Islet precursor cell (in vitro differentiated cells): Measurements from ENCODE around the gene EPN2.
"Not testable (repeated sequence)": the region's sequence is repeated elsewhere in the genome, so short reads cannot be mapped to it uniquely, and the experiment has no call there.

ENCODE experiments used
- DNase-seq: peaks from one replicate; pipeline ENCODE4 v3.0.0-alpha.2; 2018

The EPN2 gene

DNA sequence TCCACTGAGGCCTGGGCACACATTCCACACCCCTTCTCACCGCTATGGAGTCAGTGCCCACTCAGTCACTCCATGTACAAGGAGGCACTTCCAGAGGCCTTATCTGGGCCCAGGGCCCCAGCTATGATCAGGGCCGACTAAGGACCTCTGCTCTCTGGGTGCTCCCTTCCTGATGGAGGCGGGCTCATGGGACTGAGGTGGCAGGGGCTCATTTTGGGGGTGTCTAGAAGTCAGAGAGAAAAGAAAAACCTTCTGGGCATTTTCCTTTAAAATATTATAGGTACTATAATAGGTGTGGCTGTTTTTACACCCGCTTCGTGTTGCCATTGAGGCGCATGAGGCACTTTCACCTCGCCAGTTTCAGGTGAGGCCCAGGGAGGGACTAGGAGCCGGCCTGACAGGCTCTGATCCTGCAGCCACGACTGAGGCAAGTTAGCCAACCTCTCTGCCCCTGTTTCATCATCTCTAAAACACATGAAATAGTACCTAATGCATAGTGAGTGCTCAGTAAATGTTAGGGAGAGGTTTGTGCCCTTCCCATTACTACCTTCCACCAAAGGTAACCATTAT, 111.0 kb downstream of the EPN2 start:
- peak; percentile 42 for DNase-seq

DNA sequence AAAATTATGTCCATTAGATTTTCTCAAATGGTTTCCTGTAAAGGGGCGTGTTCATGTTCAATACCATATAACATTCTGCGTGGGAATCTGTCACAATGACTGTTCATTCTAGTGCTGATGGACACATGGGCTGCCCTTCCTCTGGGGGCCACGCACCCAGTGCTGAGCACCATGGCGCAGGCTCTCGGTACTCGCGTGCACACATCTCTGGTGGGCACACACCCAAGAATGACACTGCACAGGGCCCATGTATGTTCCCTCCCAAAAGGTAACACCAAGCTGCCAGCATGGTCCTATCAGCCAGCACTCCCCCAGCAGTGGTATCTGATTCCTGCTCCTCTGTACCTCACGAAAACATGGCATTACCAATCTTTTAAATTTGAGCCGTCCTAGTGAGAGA, 111.6 kb downstream of the EPN2 start:
- DNase-seq = no peak

DNA sequence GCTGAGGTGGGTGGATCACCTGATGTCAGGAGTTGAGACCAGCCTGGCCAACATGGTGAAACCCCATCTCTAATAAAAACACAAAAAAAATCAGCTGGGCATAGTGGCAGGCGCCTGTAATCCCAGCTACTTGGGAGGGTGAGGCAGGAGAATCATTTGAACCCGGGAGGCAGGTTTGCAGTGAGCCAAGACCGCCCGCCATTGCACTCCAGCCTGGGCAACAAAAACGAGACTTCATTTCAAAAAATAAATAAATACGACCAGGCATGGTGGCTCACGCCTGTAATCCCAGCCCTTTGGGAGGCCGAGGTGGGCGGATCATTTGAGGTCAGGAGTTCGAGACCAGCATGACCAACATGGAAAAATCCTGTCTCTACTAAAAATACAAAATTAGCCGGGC, 116.2 kb downstream of the EPN2 start:
- not testable (repeated sequence) for DNase-seq

DNA sequence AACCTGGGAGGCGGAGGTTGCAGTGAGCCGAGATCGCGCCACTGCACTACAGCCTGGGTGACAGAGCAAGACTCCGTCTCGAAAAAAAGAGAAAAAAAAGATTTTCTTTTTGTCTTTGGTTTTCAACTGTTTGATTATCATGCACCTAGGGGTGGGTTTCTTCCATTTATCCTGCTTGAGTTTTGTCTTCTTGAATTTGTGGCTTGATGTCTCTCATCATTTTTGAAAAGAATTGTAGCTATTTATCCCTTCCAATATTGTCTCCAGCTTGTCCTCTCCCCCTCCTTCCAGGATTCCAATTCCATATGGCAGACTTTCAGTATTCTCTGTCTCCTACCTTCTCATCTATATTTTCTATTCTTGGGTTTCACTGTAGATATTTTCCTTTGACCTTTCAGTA, 117.6 kb downstream of the EPN2 start:
- DNase-seq = no peak

DNA sequence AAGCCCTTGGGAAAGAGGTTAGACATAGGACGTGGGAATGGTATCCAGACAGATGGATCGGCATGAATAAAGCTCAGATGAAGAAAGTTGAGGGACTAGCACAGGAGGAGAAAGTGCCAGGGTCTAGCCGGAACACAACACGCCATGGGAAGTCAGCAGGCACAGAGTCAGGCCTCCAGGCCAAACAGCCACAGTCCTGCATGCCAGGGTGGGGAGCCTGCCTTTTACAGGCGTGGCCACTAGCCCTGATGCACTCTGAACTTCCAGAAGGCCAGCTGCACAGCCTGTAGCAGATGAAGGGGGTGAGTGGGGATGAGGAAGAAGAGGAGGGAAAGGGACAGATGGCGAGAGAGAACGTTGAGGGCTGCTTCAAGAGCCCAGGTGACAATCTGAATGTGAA, 120.2 kb downstream of the EPN2 start:
- DNase-seq = no peak

DNA sequence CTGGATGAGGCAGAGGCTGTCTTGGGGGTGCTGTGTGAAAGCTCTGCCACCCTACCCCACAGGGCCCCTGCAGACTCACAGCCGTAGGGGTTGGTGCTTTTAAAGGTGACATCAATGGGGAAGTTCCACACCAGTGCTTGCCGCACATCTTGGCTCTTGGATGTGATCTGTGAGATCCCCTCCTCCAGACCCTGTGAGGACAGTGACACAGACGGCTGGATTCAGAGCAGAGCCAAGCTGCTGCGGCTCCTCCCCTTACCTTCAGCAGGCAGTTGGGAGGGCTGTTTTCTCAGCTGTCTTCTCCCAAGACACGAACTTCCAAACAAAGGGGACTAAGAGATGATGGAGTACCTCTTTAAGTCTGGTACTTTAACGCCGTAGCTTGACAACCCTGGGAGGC, 120.6 kb downstream of the EPN2 start:
- DNase-seq = no peak

DNA sequence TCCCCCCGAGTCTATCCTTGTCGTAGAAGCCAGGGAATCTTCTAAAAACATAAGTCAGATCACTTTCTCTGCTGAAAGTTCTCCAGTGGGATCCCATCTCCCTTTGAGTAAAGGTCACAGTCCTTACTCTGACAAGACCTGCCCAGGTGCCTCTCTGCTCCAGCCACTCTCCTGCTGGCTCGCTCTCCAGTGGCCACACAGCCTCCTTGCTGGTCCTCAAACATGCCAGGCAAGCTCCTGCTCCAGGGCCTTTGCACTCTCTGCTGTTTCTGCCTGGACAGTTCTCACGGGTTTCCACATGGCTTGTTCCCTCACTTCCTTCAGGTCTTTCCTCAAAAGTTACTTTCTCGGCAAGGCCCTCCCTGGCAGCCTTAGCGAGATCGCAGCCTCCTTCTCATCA, 122.0 kb downstream of the EPN2 start:
- no peak for DNase-seq

DNA sequence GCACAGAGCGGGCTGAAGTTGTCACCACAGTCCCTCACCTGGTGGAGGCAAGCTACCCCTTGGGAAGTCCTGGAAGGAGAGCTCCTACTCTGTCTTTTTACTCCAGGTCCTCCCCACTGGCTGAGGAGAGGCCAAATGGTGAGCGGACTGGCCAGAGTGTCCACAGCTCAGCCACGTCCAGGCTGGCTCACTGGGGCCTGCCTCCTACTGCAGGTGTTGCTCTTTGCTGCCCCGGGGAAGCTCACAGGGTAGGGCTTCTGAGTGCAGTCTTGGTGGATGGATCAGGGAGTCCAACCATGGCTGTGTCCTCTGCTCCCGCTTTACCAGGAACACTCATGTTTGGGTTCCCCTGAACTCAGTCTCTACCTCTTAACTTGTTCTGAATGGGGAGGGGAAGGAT, 122.7 kb downstream of the EPN2 start:
- no peak for DNase-seq

DNA sequence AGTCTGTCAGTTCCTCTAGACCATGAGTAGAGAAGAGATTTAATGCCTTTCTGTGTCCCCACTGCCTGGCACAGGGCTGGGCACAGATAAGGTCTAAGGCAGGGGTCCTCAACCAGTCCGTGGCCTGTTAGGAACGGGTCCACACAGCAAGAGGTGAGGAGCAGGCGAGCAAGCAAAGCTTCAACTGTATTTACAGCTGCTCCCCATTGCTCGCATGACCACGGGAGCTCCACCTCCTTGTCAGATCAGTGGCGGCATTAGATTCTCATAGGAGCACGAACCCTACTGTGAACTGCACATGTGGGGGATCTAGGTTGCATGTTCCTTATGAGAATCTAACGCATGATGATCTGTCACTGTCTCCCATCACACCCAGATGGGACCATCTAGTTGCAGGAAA, 123.6 kb downstream of the EPN2 start:
- no peak for DNase-seq

DNA sequence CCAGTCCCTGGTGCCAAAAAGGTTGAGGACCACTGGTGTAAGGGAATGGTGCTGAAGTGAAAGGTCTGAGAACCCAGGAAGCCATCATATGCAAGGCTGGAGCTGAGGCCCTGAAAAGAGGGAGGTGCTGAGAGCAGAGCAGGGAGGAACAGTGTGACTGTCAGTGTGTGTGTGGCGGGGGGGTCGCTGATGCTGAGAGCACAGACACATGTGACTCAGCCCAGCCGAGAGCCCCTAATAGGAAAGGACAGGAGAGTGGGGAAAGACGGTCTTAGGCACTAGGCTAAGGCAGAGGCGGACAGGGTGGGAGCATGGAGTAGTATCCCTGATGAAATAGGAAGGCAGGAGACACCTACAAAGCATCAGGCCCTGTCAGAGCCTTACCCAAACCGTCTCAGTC, 124.2 kb downstream of the EPN2 start:
- no peak for DNase-seq

DNA sequence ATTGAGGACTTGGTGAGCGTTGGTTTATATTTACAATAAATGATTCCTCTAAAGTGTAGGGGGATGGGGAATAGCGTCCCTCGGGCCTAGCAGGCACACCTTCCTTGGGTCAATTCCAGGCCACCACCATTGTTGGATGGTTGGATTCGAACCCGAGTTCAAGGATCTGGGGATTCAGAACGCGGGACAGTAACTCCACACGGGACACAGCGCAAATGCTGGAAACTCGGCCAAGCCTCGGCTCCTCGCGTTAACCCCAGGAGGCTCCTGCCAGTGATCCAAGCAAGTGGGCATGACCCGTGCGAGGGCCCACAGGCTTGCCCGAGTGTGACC, 124.7 kb downstream of the EPN2 start:
- no peak for DNase-seq

DNA sequence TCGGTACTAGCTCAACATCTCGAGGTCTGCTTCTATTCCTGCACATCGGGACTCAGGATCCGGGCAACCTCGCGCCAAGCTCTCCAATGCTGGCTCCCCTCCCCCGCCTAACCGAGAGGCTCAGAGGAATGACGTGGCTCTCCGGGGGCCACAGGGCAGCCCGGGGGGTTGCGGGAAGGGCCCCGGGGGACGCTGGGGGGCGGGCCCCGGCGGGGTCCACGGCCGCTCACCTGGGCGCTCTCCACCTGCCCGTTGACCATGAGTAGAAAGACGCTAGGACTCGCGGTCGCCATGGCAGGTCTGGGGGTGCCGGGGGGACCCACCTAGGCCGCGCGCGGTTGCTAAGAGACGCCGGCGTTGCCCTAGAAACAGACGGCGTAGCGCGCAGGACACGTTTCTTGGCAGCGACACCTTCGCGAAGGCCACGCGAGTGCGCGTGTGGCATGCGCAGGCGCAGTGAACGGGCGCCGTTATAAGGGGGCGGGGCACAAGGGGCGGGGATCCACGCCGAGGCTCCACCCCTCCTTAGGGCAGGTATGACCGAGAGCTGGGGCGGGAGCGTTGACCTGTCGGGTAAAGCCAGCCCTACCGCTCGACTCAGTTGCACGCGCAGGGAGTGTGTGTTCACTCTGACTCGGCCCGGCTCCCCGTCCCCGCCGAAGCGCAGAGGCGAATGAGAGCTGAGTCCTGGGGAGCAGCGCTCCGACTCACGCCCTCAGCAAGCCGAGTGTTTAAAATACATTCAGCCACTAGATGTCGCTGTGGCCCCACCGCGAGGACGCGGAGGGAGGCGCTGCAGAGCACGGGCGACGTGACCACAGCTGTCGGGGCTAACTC, 125.3 kb downstream of the EPN2 start, which contains the start of gene B9D1:
Gene B9D1, minus strand, starts transcription at position 447 of the 837 bp plus-strand sequence. Its CDS starts 154 bp downstream, at position 293.
- peak; percentile 93 for DNase-seq

DNA sequence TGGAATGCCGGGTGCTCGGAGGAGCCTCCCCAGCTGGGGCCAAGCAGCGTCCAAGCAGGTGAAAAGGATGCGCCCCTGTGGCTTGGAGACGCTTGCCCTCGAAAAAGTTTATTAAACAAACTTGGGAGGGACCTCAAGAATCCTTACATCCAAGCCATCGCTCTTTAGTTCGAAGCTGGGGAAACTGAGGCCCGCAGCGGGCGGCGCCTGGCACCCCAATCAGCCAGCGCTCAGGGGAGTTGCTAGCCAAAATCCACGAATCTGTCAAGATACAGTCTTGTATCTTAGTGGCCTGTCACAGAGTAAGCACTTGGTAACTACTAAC, 125.9 kb downstream of the EPN2 start:
- DNase-seq = no peak

DNA sequence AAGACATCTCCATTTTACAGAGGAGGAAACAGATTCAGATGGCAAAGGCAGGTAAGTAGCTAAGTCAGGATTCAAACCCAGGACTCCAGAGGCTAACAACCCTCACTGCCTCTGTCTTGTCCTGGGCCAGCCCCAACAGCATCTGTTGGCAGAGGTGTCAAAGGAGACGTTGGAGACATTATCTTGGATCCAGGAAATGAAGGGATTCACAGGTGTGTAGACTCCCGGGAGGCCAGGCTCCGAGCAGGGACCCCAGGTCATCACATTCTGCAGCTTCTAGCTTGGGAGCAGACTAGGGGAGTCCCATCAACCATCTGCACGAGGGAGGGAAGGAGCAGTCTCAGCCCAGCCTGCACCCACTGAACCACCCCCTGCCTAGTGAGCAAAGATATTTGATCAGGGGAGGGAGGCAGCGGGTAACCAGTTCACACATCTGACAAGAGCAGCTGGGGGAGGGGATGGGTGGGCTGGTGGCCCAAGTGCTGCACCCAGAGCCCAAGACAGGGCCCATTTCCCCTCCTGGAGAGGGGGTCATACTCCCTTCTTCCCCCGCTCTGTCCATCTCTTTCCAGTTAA, 126.4 kb downstream of the EPN2 start:
- no peak for DNase-seq

DNA sequence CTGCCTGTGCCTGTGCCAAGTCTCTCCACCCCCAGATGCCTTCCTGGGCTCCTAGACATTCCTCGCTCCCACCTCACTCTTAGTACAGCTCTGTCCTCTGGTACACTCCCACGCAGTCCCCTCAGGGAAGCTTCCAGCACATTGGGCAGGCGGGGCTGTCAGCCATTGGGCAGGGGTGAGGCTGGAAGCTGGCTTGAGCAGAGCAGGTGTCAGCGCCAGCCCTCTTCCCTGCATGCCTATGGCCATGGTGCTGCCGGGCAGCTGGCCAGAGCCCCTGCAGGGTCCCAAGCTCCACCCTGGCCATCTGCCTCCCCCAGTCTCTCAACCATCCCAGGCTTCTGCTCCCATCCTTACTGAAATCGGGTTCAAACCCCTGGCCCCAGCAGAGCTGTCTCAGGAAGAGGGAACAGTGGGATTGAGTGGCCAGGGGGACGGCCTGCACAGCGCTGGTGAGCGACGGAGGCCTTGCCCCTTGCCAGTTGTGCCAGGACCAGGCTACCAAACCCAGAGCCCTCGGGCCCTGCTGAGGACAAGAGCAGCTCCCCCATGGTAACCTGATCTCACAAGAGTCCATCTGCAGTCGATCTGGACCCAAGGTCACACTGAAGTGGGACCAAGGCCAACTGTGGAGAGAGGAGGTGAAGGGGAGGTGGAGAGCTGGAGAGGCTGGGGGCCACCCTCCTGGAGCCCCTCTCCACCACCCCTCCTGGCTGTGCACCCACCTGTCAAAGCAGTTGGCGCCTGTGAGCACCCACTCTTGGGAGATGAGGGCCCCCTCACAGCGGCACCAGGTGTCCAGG, 127.7 kb downstream of the EPN2 start:
- DNase-seq = no peak

DNA sequence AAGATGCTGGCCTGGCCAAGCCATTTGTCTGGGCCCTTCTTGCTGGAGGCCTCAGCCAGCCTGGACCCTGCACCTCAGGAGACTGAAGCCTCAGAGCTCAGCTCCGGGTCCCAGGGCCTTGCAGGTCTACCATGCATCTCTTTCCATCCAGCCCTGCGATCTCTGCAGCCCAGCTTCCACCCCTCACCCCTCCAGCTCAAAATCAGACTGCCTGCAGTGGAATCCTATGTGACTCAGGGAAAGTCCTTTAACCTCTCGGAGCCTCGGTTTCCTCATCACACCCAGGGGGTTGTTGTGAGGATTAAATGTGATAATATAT, 128.3 kb downstream of the EPN2 start:
- DNase-seq = no peak

DNA sequence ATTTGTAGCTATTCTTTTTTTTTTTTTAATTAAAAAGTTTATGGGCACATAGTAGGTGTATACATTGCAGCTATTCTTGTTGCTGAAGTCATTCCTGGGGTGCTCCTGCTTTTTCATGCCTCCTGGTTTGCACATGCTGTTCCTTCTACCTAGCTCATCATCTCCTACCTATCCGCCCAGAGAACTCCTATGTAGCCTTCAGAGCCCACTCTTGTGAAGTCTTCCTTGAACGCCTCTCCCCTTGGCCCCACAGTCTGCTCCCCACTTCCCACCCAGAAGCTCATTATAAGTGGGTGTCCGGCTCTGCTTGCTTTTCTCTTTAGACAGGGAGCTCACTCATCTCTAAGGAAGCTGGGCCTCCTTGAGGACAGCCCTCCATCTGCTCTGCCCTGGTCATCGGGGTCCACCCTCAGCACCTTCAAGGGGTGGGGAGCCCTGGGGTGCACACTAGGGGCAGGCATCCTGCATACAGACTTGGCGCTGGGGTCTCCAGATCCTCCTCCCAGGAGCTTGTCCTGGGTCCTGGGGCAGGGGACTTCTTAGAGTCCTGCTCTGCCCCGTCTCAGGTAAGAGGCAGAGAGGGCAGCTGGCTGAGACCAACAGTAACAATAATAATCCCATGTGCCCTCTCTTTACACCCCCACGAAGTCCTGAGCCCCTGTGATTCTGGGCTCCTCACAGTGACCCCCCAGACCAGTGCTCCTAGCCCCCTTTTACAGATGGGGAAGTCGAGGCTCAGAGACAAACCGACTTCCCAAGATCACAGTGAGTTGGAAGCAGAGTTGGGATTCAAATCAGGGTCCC, 128.9 kb downstream of the EPN2 start:
- no peak for DNase-seq

DNA sequence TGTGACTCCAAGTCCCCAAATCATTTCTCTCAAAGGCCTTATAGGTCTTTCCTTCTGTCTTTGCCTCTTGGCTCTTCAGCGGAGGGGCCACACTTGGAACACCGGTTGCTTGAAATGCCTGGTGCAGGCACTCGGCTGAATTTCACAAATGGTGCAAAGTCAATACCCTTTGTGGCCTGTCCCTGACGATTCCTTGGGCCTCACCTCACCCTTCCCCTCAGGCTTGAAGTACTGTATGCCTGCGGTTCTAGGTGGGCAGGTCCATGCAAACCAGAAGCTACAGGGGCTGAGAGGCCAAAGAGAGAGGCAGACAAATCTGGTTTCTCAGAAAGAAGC, 129.4 kb downstream of the EPN2 start:
- DNase-seq = no peak

DNA sequence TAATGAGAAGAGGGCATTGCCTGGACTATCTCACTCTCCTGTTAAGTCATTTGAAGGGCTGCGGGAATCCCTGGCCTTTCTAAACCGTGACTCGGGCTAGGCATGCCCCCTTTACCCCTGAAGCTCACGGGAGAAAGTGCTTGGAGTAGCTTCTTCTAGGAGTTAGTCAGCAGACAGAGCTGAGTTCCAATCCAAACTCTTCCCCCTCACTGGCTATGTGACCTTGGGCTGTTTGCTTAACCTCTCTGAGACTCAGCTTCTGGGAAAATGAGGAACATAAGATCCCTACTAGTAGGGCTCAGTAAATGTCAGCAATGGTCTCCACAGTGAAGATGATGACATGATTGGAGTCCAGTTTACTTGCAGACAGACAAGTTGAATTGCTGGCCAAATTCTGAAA, 131.1 kb downstream of the EPN2 start:
- no peak for DNase-seq

DNA sequence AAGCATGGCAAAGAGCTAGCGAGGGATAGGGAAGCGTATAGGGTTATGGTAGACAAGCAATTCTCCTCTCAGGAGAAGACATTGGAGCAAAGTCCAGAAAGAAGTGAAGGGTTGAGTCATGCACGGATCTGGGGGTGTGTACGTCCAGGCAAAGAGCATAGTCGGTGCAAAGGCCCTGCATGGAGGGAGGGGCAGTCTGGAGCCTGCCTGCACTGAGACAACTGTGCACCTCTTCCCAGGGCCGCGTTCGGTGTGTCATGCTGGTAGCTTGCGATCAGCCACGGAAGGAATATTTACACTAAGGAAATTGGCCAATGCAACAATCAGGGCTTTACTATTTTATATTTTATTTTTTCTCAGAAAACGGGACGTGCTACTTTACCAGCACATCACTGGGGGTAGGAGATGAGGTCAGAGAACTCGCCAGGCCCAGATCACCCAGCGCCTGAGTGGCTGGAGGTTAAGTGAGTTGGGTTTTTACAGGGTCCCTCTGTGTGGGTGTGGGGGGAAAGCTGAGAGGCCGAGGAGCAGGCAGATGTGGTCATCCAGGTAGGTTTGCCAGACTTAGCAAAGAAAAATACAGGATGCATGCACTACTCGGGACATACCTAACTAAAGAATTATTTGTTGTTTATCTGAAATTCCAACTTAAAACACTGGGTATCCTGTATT, 132.1 kb downstream of the EPN2 start:
- no peak for DNase-seq

DNA sequence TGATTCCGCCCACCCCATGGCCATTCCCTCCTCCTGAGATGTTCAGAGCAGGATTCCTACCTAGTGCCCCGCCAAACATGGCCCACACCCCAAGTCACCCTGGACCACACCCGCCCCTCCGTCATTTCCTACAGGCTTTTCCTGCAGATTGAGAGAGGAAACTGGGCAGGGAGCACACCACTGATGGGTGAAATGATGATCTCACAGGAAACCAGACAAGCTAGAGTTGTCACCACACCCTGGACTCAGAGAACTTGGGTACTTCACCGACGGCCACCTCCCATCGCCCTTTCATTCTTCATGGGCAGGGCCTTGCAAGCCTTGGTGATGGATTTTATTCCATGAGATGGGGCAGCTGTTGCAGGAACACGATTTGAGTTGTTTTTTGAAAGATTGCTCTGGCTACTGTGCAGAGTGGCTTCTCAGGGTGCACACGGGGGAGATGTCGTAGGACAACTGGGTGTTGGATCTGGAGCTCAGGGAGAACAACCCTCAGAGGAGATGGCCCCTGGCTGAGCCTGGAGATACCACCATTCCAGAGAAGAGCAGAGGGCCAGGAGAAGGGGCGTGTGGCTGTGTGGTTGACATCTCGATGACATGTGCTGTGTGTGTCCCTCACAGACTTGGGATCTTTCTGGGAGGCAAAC, 132.8 kb downstream of the EPN2 start:
- peak; percentile 43 for DNase-seq

DNA sequence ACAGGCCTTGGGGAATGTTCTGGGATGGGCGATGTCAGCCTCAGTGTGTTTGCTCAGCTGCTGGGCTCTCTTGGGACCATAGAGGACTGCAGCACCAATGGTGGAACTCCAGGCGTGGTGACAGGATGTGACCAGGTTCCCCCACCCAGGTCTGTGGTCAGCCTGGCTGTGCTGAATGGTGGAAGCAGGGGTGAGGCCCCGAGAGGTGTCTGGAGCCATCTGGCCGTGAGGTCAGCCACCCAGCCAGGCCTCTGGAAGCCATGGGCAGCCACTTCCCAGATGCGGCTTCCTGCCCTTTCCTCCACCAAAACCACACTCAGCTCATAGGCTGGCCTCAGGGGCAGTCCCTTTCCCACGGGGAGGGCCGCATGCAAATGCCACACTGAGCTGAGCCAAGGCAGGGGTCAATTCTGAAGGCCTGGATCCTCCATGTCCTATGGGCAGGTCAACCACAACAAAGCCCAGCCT, 133.4 kb downstream of the EPN2 start:
- DNase-seq = peak; percentile 70
